ENCODE measurements around the gene THRB.

THRB gene

DNA sequence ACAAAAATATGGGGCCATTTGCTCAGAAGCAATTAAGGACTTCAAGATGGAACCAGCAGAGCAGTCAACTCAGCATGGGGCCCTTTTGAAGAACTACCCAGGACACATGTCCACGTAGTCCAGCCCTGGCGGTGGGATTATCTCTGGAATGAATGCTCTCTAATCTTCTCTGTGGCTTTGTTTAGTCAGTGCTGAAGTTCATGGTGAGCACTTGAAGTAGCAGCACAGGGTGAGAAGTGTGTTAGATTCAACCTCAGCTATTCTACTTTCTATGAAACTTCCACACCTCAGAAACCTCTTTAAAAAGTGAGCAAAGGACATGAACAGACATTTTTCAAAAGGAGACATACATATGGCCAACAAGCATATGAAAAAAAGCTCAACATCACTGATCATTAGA is 74.4 kb downstream of the THRB start:
- H3K27ac ChIP-seq (ENCODE audit: low read depth, low read length, poor library complexity, severe bottlenecking), result no peak overlapping the region
- no peak overlapping the region for H3K4me3 ChIP-seq (ENCODE audit: low read depth, low read length, poor library complexity, severe bottlenecking)
- no peaks in the 10 kb centered on the region for H3K9me3 ChIP-seq (ENCODE audit: low read length)
- no peak overlapping the region for H3K4me2 ChIP-seq (ENCODE audit: low read length)
- H2AFZ ChIP-seq (ENCODE audit: low read length), result no peak overlapping the region
- no peaks in the 10 kb centered on the region for H3K4me1 ChIP-seq (ENCODE audit: insufficient read depth, low read length, severe bottlenecking)
- no peaks in the 10 kb centered on the region for H3K9me2 ChIP-seq (ENCODE audit: low read depth, low read length)
- H3K79me2 ChIP-seq (ENCODE audit: insufficient read depth, low read length), result no peaks in the 10 kb centered on the region
- H3K36me3 ChIP-seq (ENCODE audit: insufficient read depth, low read length), result no peaks in the 10 kb centered on the region
- H4K20me1 ChIP-seq (ENCODE audit: insufficient read depth, low read length), result no peaks in the 10 kb centered on the region
- H3F3A ChIP-seq (ENCODE audit: insufficient read depth, low read length), result no peaks in the 10 kb centered on the region
- no peaks in the 10 kb centered on the region for H3K27me3 ChIP-seq (ENCODE audit: insufficient read depth, low read length)
- no peak for TF ChIP-seq EZH2 (IDR thresholded peaks at IDR 0.05; ENCODE audit: borderline replicate concordance, low read length)
- TF ChIP-seq, protein P1, sequence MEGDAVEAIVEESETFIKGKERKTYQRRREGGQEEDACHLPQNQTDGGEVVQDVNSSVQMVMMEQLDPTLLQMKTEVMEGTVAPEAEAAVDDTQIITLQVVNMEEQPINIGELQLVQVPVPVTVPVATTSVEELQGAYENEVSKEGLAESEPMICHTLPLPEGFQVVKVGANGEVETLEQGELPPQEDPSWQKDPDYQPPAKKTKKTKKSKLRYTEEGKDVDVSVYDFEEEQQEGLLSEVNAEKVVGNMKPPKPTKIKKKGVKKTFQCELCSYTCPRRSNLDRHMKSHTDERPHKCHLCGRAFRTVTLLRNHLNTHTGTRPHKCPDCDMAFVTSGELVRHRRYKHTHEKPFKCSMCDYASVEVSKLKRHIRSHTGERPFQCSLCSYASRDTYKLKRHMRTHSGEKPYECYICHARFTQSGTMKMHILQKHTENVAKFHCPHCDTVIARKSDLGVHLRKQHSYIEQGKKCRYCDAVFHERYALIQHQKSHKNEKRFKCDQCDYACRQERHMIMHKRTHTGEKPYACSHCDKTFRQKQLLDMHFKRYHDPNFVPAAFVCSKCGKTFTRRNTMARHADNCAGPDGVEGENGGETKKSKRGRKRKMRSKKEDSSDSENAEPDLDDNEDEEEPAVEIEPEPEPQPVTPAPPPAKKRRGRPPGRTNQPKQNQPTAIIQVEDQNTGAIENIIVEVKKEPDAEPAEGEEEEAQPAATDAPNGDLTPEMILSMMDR (IDR thresholded peaks at IDR 0.05; ENCODE audit: low read length), result no peak
- H3K9ac ChIP-seq (ENCODE audit: low read length), result no peak overlapping the region

DNA sequence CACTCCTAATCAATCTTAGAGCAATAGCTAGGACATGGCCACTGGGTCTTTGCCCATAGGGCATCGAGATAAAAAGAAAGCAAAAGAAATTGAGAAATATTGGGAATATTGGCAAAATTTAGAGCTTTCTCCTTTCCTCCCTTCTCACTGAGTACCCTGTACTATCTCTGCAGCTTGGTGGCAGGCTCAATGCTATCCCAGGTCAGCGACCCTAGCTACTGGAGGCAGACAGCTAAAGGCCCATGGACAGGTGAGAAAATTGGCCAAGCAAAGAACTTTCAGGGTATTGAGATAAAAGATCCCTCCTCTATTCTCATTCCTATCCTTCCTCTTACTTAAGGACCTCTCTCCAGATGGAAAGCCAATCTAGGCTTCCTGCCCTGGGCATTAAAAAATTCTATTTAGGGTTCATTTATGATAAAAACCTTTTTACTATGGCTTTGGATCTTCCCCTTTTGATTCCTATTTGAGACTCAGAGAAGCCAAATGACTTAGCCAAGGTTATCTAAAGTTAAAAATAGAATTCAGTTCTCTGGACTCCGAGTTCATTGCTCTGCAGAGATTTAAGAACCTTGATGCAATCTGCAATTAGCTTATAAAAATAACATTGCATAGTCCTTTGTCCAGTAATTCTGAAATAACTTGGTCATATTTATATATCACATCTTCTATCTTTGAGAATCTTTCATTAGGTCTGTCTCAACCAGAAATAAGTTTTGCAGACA is 75.4 kb downstream of the THRB start:
- no peaks in the 10 kb centered on the region for H3K9me2 ChIP-seq (ENCODE audit: low read depth, low read length)
- H4K20me1 ChIP-seq (ENCODE audit: insufficient read depth, low read length), result no peaks in the 10 kb centered on the region
- no peaks in the 10 kb centered on the region for H3K9me3 ChIP-seq (ENCODE audit: low read length)
- H3K27me3 ChIP-seq (ENCODE audit: insufficient read depth, low read length), result no peaks in the 10 kb centered on the region
- H3K36me3 ChIP-seq (ENCODE audit: insufficient read depth, low read length), result no peaks in the 10 kb centered on the region
- H3K4me2 ChIP-seq (ENCODE audit: low read length), result no peak overlapping the region
- H2AFZ ChIP-seq (ENCODE audit: low read length), result no peak overlapping the region
- no peaks in the 10 kb centered on the region for H3F3A ChIP-seq (ENCODE audit: insufficient read depth, low read length)
- H3K79me2 ChIP-seq (ENCODE audit: insufficient read depth, low read length), result no peaks in the 10 kb centered on the region
- TF ChIP-seq, protein P1 (IDR thresholded peaks at IDR 0.05; ENCODE audit: low read length), result no peak
- TF ChIP-seq EZH2 (IDR thresholded peaks at IDR 0.05; ENCODE audit: borderline replicate concordance, low read length), result no peak
- H3K4me3 ChIP-seq (ENCODE audit: low read depth, low read length, poor library complexity, severe bottlenecking), result no peak overlapping the region
- H3K4me1 ChIP-seq (ENCODE audit: insufficient read depth, low read length, severe bottlenecking), result no peaks in the 10 kb centered on the region
- H3K27ac ChIP-seq (ENCODE audit: low read depth, low read length, poor library complexity, severe bottlenecking), result no peak overlapping the region
- H3K9ac ChIP-seq (ENCODE audit: low read length), result no peak overlapping the region

DNA sequence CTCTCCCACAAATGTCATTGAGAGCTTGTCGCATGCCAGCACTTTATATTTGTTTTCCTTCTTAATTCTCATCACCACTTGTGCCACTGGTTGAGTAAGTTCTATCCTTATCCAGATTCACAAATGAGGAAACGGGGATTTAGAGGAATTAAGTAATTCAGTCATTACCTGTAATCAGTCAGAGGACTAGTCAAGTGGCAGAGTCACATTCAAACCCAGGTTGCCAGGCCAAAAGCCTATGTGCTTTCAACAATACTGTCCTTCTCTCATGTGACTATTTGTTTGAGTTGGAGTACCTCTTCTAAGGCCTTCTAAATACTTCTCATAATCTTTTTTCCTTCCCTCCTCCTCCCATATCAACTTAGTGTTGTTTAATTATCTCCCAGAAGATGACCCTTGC is 76.9 kb downstream of the THRB start:
- H2AFZ ChIP-seq (ENCODE audit: low read length), result no peak overlapping the region
- no peak overlapping the region for H3K4me3 ChIP-seq (ENCODE audit: low read depth, low read length, poor library complexity, severe bottlenecking)
- no peaks in the 10 kb centered on the region for H3K79me2 ChIP-seq (ENCODE audit: insufficient read depth, low read length)
- TF ChIP-seq, protein P1 (IDR thresholded peaks at IDR 0.05; ENCODE audit: low read length), result no peak
- TF ChIP-seq EZH2 (IDR thresholded peaks at IDR 0.05; ENCODE audit: borderline replicate concordance, low read length), result no peak
- no peaks in the 10 kb centered on the region for H3K27me3 ChIP-seq (ENCODE audit: insufficient read depth, low read length)
- H3K27ac ChIP-seq (ENCODE audit: low read depth, low read length, poor library complexity, severe bottlenecking), result no peak overlapping the region
- H3F3A ChIP-seq (ENCODE audit: insufficient read depth, low read length), result no peaks in the 10 kb centered on the region
- no peaks in the 10 kb centered on the region for H3K9me2 ChIP-seq (ENCODE audit: low read depth, low read length)
- H4K20me1 ChIP-seq (ENCODE audit: insufficient read depth, low read length), result no peaks in the 10 kb centered on the region
- no peaks in the 10 kb centered on the region for H3K36me3 ChIP-seq (ENCODE audit: insufficient read depth, low read length)
- no peaks in the 10 kb centered on the region for H3K4me1 ChIP-seq (ENCODE audit: insufficient read depth, low read length, severe bottlenecking)
- H3K9ac ChIP-seq (ENCODE audit: low read length), result no peak overlapping the region
- no peak overlapping the region for H3K4me2 ChIP-seq (ENCODE audit: low read length)
- no peaks in the 10 kb centered on the region for H3K9me3 ChIP-seq (ENCODE audit: low read length)
